ENCODE measurements around the gene ICA1. TPM values are rescaled to one million over a fixed set of nuclear protein-coding genes. Genes with fewer than 3 reads are reported as not detected.
"Not testable (repeated sequence)": the region's sequence is repeated elsewhere in the genome, so short reads cannot be mapped to it uniquely, and the experiment has no call there.

ICA1 gene
- total RNA-seq, 2 donors from 2014 or later: 38.3 to 62.5 TPM

DNA sequence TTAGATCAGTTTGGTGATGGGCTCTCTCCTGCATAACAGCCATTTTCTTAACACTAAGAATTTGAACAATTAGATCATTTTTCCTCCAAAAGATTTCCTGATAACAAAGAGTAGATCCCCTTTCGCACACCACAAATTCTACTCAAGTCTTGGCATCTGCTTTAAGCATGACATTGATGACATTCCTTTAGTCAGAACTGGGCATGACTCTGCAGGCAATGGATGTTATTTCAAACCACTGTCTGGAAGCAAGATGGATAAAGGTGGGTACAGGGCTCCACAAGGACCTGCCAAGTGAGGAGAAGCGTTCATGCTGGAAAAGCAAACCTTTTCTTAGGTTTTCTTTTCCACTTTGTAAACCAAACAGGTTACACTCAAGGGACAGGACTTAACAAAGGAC lies 169.8 kb downstream of the ICA1 start:
- intact Hi-C loops (cut with DNase I): no loop called here
- no peak for DNase-seq
- ATAC-seq: no peak

DNA sequence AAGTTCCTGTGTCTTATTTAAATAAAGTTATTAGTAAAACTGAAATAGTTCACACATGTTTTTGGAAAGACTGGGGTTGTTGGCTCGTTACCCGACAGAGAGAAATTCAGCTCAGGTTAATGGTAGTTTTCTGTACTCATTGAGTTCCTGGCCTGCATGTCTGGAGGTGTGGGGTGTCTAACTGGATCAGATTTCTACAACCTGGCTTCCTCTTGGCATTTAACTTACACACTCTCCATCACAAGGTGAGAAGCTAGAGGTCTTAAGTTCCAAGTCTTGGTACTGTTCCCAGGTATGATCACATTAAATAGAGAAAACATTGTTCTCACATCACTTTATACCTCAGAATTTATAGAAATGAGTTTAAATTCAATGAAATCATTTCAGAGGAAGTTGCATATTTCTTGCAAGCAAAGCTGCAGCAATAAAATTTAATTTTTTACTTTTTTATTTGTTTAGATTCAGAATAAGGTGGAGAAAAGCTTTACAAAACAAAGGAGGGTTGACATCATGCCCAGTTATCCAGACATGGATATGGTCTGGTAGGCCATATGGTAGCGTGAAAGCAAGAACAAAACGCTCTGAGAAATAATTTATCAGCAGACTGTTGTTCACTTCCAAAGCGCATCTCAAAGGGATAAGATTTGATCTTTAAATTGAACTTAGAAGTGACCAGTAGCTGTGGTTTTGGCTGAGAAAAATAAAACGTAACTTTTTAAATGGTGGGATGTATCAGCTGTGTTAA lies 172.8 kb downstream of the ICA1 start:
- intact Hi-C loops (cut with DNase I): no loop called here
- DNase-seq: no peak
- ATAC-seq: no peak

DNA sequence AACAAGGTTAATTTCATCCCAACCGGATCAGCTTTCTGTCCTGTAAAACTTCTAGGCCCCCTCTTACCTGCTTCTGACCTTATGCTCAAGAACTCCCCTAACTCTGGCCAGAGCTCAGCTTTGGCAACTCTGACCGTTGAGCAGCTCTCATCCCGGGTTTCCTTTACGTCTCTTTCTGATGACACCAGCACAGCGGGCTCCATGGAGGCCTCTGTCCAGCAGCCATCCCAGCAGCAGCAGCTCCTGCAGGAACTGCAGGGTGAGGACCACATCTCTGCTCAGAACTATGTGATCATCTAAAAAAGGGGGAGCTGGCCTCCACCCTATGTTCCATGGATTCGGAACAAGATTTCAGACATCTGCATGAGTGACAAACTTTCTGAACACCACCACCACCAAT lies 175.7 kb downstream of the ICA1 start:
- DNase-seq (no peak), ATAC-seq (no peak)
- intact Hi-C loops (cut with DNase I): no loop called here

DNA sequence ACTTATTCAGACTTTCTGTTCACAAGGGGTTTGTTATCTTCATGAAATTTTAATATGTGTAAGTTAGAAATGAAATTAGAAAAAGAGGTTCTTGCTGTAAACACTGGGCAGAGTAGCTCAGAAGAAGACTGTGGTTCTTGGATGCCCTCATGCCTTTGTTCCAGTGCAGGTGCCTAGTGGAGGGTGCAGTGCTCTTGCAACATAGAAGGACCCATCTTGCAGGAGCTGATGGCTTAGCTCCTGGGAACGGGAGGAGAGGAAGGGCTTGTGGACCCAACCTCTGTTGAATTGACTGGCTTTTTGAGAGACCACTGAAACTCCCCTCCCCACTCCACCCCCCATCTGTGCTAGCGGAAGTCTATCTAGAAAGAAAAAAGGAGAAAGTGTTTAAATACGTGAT lies 176.5 kb downstream of the ICA1 start:
- ATAC-seq: no peak
- DNase-seq: no peak
- intact Hi-C loops (cut with DNase I): no loop called here

DNA sequence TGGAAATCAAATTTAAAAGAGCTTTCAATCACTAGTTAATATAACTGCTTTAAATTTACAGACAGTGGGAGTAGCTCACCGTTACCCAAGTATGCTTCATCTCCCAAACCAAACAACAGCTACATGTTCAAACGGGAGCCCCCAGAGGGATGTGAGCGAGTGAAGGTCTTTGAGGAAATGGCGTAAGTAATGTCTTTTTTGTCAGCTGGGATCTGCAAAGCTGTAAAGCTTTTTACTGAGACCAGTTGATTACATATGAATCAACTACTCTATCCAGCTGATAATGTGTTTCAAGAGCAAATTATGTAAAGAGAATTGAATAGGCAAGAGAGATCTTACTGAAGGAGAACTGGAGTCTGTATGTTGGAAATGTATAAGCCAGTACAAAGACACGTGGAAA lies 177.1 kb downstream of the ICA1 start:
- no peak for ATAC-seq
- intact Hi-C loops (cut with DNase I): no loop called here

DNA sequence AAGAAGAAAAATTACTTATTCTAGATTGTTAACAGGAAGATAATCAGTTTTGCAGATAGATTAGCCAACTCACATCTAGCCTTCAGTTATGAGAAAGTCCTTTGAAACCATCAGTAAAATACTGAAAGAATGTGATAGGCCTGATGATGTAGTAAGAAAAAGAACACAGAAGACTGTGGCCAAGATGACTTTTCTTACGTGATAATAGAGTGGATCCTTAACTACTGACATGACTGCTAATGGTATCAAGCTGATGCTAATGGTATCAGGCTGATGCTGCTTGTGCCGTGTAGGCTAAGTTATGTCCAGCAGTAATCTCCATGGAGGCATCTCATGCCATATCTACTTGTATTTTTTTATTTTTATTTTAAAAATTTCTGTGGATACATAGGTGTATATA lies 179.2 kb downstream of the ICA1 start:
- intact Hi-C loops (cut with DNase I): no loop called here
- DNase-seq (no peak), ATAC-seq (no peak)

More for the DNA sequence above, 177.1 kb downstream of the ICA1 start:
- DNase-seq: no peak

DNA sequence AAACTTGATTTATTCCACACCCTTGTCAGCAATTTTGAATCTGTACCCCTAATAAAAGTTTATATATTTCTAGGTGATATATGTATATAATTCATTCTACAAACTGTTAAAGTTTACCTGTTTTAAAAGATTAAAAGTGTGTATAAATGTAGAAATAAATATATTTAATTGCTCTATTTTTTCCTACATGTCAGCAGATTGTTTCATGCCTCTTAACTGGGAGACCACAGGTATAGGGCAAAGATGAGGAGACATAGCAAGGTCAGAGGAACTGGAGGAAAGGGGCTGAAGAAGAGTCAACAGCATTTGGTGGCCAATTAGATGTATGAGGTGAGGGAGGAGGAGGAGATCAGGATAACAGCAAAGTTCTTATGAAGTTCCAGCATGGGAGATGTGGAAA lies 183.5 kb downstream of the ICA1 start:
- DNase-seq (no peak), ATAC-seq (no peak)
- intact Hi-C loops (cut with DNase I): no loop called here

DNA sequence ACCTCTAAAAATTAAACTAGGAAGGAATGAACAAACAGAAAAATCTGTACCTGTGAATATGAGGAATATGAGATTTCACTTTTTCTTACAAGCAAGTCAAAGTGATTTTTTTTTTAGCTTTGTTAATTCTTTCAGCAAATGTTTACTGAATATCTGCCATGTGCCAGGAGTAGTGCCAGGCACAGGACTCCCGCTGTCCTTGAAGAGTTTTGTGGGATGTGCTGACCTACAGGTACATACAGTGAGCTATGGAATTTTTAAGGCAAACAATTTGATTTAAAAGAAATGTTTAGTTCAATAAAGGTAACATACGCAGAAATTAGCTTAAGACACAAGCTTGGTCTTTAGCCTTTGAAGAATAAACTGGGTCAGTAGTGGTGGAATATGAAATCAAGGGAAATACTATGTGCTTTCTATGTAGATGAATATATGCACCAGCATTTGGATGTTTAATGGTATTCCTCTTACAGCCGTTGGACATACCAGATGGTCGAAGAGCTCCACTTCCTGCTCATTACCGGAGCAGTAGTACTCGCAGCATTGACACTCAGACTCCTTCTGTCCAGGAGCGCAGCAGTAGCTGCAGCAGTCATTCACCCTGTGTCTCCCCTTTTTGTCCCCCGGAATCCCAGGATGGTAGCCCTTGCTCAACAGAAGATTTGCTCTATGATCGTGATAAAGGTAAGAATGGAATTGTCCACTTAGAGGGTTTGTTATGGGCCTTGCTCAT lies 191.4 kb downstream of the ICA1 start:
- no peak for ATAC-seq
- no peak for DNase-seq
- intact Hi-C loops (cut with DNase I): no loop called here

DNA sequence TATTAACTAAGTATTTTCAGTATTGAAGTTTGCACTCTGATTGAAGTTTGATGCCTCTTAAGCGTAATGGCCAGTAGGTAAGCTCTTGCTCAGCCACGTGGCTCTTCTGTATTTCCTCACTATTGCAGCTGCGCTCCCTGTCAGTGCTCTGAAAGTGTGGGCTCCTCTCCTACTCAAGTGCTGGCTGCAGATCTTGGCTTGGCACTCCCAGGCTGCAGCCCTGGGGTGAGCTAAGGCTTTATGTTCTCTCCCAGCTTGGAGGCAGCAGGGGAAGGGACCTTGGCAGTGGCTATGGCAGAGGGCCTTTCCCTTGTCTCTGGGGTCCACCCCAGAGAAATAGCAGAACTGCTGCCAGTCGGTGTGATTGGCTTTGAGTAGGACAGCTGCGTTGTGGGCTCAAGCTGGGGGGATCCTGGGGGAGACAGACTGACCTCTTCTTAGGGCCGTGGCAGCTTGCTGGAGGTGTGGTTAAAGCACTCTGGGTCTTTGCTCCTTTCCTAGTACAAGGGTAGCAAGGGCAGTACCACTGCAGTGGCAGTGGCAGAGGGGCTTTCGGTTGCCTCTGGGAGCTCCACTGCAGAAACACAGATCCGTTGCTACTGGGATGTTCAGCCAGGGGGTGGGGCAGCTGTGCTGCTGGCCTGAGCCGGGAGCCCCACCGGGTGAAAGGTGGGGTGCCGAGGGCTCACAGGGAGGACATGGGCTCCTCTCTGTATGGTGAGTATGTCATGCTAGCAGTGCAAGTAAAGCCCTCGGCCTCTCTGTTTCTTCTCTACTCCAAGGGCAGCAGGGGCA lies 192.9 kb downstream of the ICA1 start:
- intact Hi-C loops (cut with DNase I): no loop called here
- peak; percentile 78 to 94 for ATAC-seq
- DNase-seq: no peak

DNA sequence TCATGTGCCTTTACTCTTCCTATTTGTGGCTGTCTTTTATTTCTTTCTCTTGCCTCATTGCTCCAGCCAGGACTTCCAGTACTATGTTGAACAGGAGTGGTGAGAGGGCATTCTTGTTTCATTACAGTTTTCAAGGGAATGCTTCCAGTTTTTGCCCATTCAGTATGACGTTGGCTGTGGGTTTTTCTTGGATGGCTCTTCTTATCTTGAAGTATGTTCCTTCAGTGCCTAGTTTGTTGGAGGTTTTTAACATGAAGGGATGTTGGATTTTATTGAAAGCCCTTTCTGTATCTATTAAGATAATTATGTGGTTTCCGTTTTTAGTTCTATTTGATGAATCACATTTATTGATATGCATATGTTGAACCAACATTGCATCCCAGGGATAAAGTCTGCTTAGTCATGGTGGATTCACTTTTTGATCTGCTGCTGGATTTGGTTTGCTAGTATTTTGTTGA lies 196.6 kb downstream of the ICA1 start:
- intact Hi-C loops (cut with DNase I): no loop called here

DNA sequence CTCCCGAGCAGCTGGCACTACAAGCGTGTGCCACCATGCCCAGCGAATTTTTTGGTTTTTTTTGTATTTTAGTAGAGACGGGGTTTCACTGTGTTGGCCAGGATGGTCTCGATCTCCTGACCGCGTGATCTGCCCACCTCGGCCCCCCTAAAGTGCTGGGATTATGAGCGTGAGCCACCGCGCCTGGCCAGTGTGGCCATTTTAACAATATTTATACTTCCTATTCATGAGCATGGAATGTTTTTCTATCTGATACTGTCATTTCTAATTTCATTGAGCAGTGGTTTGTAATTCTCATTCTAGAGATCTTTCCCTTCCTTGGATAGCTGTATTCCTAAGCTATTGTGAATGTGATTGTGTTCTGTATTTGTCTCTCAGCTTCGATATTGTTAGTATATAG lies 197.1 kb downstream of the ICA1 start:
- ATAC-seq: no peak
- DNase-seq: no peak
- intact Hi-C loops (cut with DNase I): no loop called here

More for the DNA sequence above, 196.6 kb downstream of the ICA1 start:
- ATAC-seq (no peak), DNase-seq (no peak)

DNA sequence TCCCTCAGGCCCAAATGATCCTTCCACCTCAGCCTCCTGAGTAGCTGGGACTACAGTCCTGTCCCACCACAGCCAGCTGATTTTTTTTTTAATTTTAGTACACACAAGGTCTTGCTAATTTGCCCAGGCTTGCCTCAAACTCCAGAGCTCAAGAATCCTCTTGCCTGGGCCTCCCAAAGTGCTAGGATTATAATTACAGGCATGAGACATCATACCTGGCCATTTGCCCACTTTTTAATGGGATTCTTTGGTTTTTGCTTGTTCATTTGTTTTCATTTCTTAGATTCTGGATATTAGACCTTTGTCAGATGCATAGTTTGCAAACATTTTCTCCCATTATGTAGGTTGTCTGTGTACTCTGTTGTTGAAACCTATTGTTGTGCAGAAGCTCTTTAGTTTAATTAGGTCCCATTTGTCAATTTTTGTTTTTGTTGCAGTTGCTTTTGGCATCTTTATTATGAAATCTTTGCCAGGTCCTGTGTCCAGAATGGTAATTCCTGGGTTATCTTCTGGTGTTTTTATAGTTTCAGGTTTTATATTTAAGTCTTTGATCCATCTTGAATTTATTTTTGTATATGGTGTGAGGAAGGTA lies 198.2 kb downstream of the ICA1 start:
- ATAC-seq (no peak), DNase-seq (no peak)
- intact Hi-C loops (cut with DNase I): no loop called here

DNA sequence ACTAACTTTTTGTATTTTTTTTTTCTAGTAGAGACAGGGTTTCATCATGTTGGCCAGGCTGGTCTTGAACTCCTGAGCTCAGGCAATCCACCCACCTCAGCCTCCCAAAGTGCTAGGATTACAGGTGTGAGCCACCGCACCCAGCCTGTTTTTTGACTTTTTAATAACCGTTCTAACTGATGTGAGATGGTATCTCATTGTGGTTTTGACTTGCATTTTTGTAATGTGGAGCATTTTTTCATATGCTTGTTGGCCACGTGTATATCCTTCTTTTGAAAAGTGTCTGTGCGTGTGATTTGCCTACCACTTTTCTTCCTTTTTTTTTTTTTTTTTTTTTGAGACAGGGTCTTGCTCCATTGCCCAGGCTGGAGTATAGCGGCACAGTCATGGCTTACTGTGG lies 198.7 kb downstream of the ICA1 start:
- DNase-seq; ATAC-seq; intact Hi-C loops (cut with DNase I): not testable (repeated sequence)

Other genes starting within 250 kb of the ICA1 start
- gene NXPH1, start 171.4 kb upstream of the ICA1 start, total RNA-seq: not detected

Data from left cardiac atrium (tissue), 4 donors.